OCI-LY7 (cell line): ENCODE data around the gene CA10.

Experiments
- CTCF ChIP-seq: fragments of 200-600 bp; sonication (generic); conservative IDR thresholded peaks from 2 replicates; pipeline ENCODE4 v1.5.1; 2014; ENCODE audit warnings: mild to moderate bottlenecking, antibody characterized with exemption, low read length, moderate library complexity, mixed read lengths
- EZH2phosphoT487 ChIP-seq: fragments of 200-600 bp; sonication (generic); IDR thresholded peaks from 2 replicates; pipeline ENCODE4 v1.6.1; 2018; ENCODE audit warnings: low read depth, borderline replicate concordance, mild to moderate bottlenecking, mixed run types, antibody characterized with exemption, low read length, moderate library complexity, mixed read lengths

GRCh38 chr17:51722994-51723393 is 435.5 kb downstream of the CA10 start:
- TF ChIP-seq CTCF, result no peak
- TF ChIP-seq EZH2phosphoT487, result no peak
